Neural crest cell (in vitro differentiated cells): ENCODE data around the gene GHITM. TPM values are rescaled to one million over a fixed set of nuclear protein-coding genes. Genes with fewer than 3 reads are reported as not detected.

Experiments
- DNase-seq: peaks from one replicate; pipeline ENCODE4 v3.0.0; 2021; ENCODE audit warnings: low read depth, mixed read lengths, low spot score
- H3K27ac Mint-ChIP-seq: one replicate; pipeline ENCODE4 v1.8.0; 2021; ENCODE audit warnings: mild to moderate bottlenecking, mixed read lengths; ENCODE audit not compliant: unreplicated experiment
- H3K27me3 Mint-ChIP-seq: 2 replicates; pipeline ENCODE4 v1.8.0; 2021; ENCODE audit warnings: low read depth, mild to moderate bottlenecking, mixed read lengths
- H3K36me3 Mint-ChIP-seq: 2 replicates; pipeline ENCODE4 v1.8.0; 2021; ENCODE audit warnings: low read depth, mild to moderate bottlenecking, mixed read lengths
- H3K4me1 Mint-ChIP-seq: 2 replicates; pipeline ENCODE4 v1.8.0; 2021; ENCODE audit warnings: mixed read lengths
- H3K4me3 Mint-ChIP-seq: one replicate; pipeline ENCODE4 v1.8.0; 2021; ENCODE audit warnings: mild to moderate bottlenecking, mixed read lengths
- H3K9me3 Mint-ChIP-seq: 2 replicates; pipeline ENCODE4 v1.8.0; 2021; ENCODE audit warnings: mixed read lengths
- CTCF ChIP-seq: fragments of 200-600 bp; sonication (generic); conservative IDR thresholded peaks from 2 replicates; pipeline ENCODE4 v1.5.0; 2021; ENCODE audit warnings: antibody characterized with exemption, mild to moderate bottlenecking
- total RNA-seq: library from RNA; stranded (reverse); gene quantifications from 2 replicates; pipeline ENCODE4 v1.2.1, GENCODE V29; 2021

The GHITM gene
- total RNA-seq, 1 donor from 2014 or later = 105 TPM

GRCh38 chr10:84201682-84202081, 62.4 kb downstream of the GHITM start:
- H3K27me3 Mint-ChIP-seq = no peaks in the 10 kb centered on the region
- DNase-seq = no peak
- H3K9me3 Mint-ChIP-seq = no peaks in the 10 kb centered on the region
- no peaks in the 10 kb centered on the region for H3K4me1 Mint-ChIP-seq
- H3K27ac Mint-ChIP-seq = no peak overlapping the region
- no peak overlapping the region for H3K4me3 Mint-ChIP-seq
- no peaks in the 10 kb centered on the region for H3K36me3 Mint-ChIP-seq
- TF ChIP-seq CTCF = no peak

- Mint-ChIP-seq H3K4me1 (no peaks in the 10 kb centered on the region), H3K4me3 (no peak overlapping the region), H3K27ac (no peak overlapping the region), H3K36me3 (no peaks in the 10 kb centered on the region), H3K27me3 (no peaks in the 10 kb centered on the region), H3K9me3 (no peaks in the 10 kb centered on the region)
- no peak for TF ChIP-seq CTCF
- DNase-seq = no peak
Observed at GRCh38 chr10:84202349-84202748, 63.0 kb downstream of the GHITM start.

Other genes with a start within 250 kb of the GHITM start
- gene GPR15LG, start 34.3 kb downstream of the GHITM start, total RNA-seq = not detected in 2 replicates
- gene CDHR1, start 55.0 kb downstream of the GHITM start, total RNA-seq = 19.8 and 23.0 TPM in 2 replicates
- gene LRIT2, start 86.0 kb downstream of the GHITM start, total RNA-seq = not detected in 2 replicates
- gene LRIT1, start 102.0 kb downstream of the GHITM start, total RNA-seq = not detected in 2 replicates
- 0.23 TPM in 1 of 2 replicates, not detected in the other for gene RGR, start 105.5 kb downstream of the GHITM start, total RNA-seq
- gene CCSER2, start 189.1 kb downstream of the GHITM start, total RNA-seq = 37.5 and 47.4 TPM in 2 replicates